HCT116 (cell line): ENCODE results near the gene TSPAN11. TPM values are rescaled to one million over a fixed set of nuclear protein-coding genes. Genes with fewer than 3 reads are reported as not detected.

Experiments used
- ATAC-seq: fragments of 200-7000 bp; cut with Tn5 transposase; 2 replicates; pipeline ENCODE4 v1.9.1; 2020; ENCODE audit warnings: mild to moderate bottlenecking, moderate library complexity
- BruUV-seq: library from RNA; stranded (reverse); fragments of 400-500 nt; replicated peaks from 2 replicates; lab custom pipeline; 2021; lab: Mats Ljungman, UMichigan
- CTCF ChIA-PET: fragments of 300-600 bp; sonication (Branson Sonifier 250); formaldehyde crosslinking; loops from one replicate; lab custom pipeline; 2021; ENCODE audit warnings: antibody characterized with exemption; lab: Charles Lee
- POLR2A ChIA-PET: fragments of 300-600, 350-600 bp; sonication (Branson Sonifier 250); formaldehyde crosslinking; loops from one replicate; lab custom pipeline; 2021; ENCODE audit warnings: antibody characterized with exemption; lab: Charles Lee
- RAD21 ChIA-PET, 2 experiments: fragments of 300-600 bp; sonication (Branson Sonifier 250); formaldehyde crosslinking; loops; one replicate each; lab custom pipeline; 2023; ENCODE audit warnings: low total read pairs in 2 of 2; ENCODE audit not compliant: uncharacterized antibody in 2 of 2, unreplicated experiment in 2 of 2, low non-redundant PET in 1 of 2; lab: Charles Lee
- DNase-seq: peaks from one replicate; pipeline ENCODE4 v3.0.0-alpha.2; 2010; ENCODE audit warnings: low read depth, low spot score
- H2AFZ ChIP-seq: fragments of 200-600 bp; shearing (Covaris generic), sonication (generic); 2 replicates; pipeline ENCODE4 v1.6.1; 2017; ENCODE audit warnings: low read depth, mixed run types, mixed read lengths, antibody characterized with exemption, low read length; ENCODE audit not compliant: poor library complexity, severe bottlenecking
- H3K27ac ChIP-seq: 2 replicates; pipeline ENCODE4 v1.5.1; 2012; ENCODE audit warnings: low read depth, low read length
- H3K27me3 ChIP-seq: fragments of 200-600 bp; sonication (generic); 2 replicates; pipeline ENCODE4 v1.6.1; 2016; ENCODE audit warnings: mixed run types, low read length, mixed read lengths; ENCODE audit not compliant: insufficient read depth
- H3K36me3 ChIP-seq, 2 experiments: fragments of 200-500 bp in 1 of 2; fragments of 200-600 bp in 1 of 2; sonication (Bioruptor generic) in 1 of 2; sonication (generic) in 1 of 2; 2 replicates each; pipeline versions ENCODE4 v1.5.1 to v1.6.1; 2014 to 2016; ENCODE audit warnings: low read length in 2 of 2, inconsistent platforms in 1 of 2, mixed read lengths in 1 of 2, mixed run types in 1 of 2; ENCODE audit not compliant: insufficient read depth in 2 of 2, control insufficient read depth in 1 of 2
- H3K4me1 ChIP-seq, 2 experiments: fragments of 200-600 bp in 1 of 2; sonication (generic) in 1 of 2; 2 replicates each; pipeline versions ENCODE4 v1.5.1 to v1.6.1; 2012 to 2017; ENCODE audit warnings: low read length in 2 of 2, inconsistent platforms in 1 of 2, mild to moderate bottlenecking in 1 of 2, mixed read lengths in 1 of 2, mixed run types in 1 of 2, moderate library complexity in 1 of 2; ENCODE audit not compliant: insufficient read depth in 2 of 2, control insufficient read depth in 1 of 2
- H3K4me2 ChIP-seq: fragments of 200-600 bp; sonication (generic); 2 replicates; pipeline ENCODE4 v1.6.1; 2017; ENCODE audit warnings: mixed run types, low read length, mixed read lengths
- H3K4me3 ChIP-seq, 2 experiments: fragments of 200-600 bp in 1 of 2; sonication (generic) in 1 of 2; replicated peaks in 1 of 2; 2 replicates each; pipeline ENCODE4 v1.5.1; 2011 to 2016; ENCODE audit warnings: low read length in 2 of 2, control low read depth in 1 of 2, low read depth in 1 of 2, mild to moderate bottlenecking in 1 of 2, mixed read lengths in 1 of 2, mixed run types in 1 of 2
- H3K79me2 ChIP-seq: fragments of 200-600 bp; sonication (generic); 2 replicates; pipeline ENCODE4 v1.6.1; 2017; ENCODE audit warnings: mild to moderate bottlenecking, mixed run types, low read length, moderate library complexity, mixed read lengths; ENCODE audit not compliant: insufficient read depth
- H3K9ac ChIP-seq: fragments of 200-600 bp; sonication (generic); 2 replicates; pipeline ENCODE4 v1.6.1; 2016; ENCODE audit warnings: low read length, mixed read lengths
- H3K9me2 ChIP-seq: fragments of 200-600 bp; sonication (generic), shearing (Covaris generic); 2 replicates; pipeline ENCODE4 v1.6.1; 2017; ENCODE audit warnings: mixed run types, mild to moderate bottlenecking, moderate library complexity; ENCODE audit not compliant: insufficient read depth
- H3K9me3 ChIP-seq, 2 experiments: fragments of 200-500 bp in 1 of 2; fragments of 200-600 bp in 1 of 2; sonication (Bioruptor generic) in 1 of 2; sonication (generic) in 1 of 2; 2 replicates each; pipeline ENCODE4 v1.6.1; 2014 to 2017; ENCODE audit warnings: low read length in 2 of 2, mixed read lengths in 2 of 2, inconsistent platforms in 1 of 2, low read depth in 1 of 2, mild to moderate bottlenecking in 1 of 2, mixed run types in 1 of 2, moderate library complexity in 1 of 2; ENCODE audit not compliant: control insufficient read depth in 1 of 2, insufficient read depth in 1 of 2
- H4K20me1 ChIP-seq: fragments of 200-600 bp; sonication (generic), shearing (Covaris generic); 2 replicates; pipeline ENCODE4 v1.6.1; 2017; ENCODE audit warnings: mixed run types, mild to moderate bottlenecking, moderate library complexity; ENCODE audit not compliant: insufficient read depth
- CBX3 ChIP-seq: IDR thresholded peaks from 2 replicates; pipeline ENCODE4 v1.6.1; 2012; ENCODE audit warnings: low read depth
- CEBPB ChIP-seq: IDR thresholded peaks from 2 replicates; pipeline ENCODE4 v1.6.1; 2012; ENCODE audit warnings: low read depth
- CTCF ChIP-seq, 3 experiments: fragments of 200-600 bp in 1 of 3; sonication (generic) in 1 of 3; IDR thresholded peaks in 2 of 3; conservative IDR thresholded peaks in 1 of 3; 2 replicates each; pipeline ENCODE4 v1.5.1; 2012 to 2017; ENCODE audit warnings: low read depth in 2 of 3, low read length in 2 of 3, antibody characterized with exemption in 1 of 3, borderline replicate concordance in 1 of 3, control low read depth in 1 of 3, mild to moderate bottlenecking in 1 of 3, mixed read lengths in 1 of 3, mixed run types in 1 of 3, moderate library complexity in 1 of 3; ENCODE audit not compliant: insufficient read depth in 1 of 3
- EGR1 ChIP-seq: IDR thresholded peaks from 2 replicates; pipeline ENCODE4 v1.6.1; 2012; ENCODE audit warnings: low read depth
- FOSL1 ChIP-seq: IDR thresholded peaks from 2 replicates; pipeline ENCODE4 v1.6.1; 2012; ENCODE audit warnings: low read depth
- REST ChIP-seq: IDR thresholded peaks from 2 replicates; pipeline ENCODE4 v1.6.1; 2012; ENCODE audit warnings: low read depth
- SIN3A ChIP-seq: IDR thresholded peaks from 2 replicates; pipeline ENCODE4 v1.6.1; 2012; ENCODE audit warnings: low read depth
- SP1 ChIP-seq: IDR thresholded peaks from 2 replicates; pipeline ENCODE4 v1.6.1; 2012; ENCODE audit warnings: low read depth
- SRF ChIP-seq: IDR thresholded peaks from 2 replicates; pipeline ENCODE4 v1.6.1; 2012; ENCODE audit warnings: low read depth
- ZNF274 ChIP-seq: fragments of 200-500 bp; sonication (Bioruptor generic); IDR thresholded peaks from 2 replicates; pipeline ENCODE4 v1.6.1; 2014; ENCODE audit warnings: mild to moderate bottlenecking, low read depth, low read length, inconsistent platforms
- intact Hi-C: fragments of 100-400 bp; cut with micrococcal nuclease; formaldehyde crosslinking; loops from 2 replicates; pipeline ENCODE4 v1.10.0; 2022
- total RNA-seq: library from RNA; stranded (reverse); gene quantifications from one replicate; pipeline ENCODE4 v1.2.1, GENCODE V29; 2021; ENCODE audit not compliant: unreplicated experiment

Gene TSPAN11
- total RNA-seq, 1 experiment from 2014 or later: not detected

GRCh38 chr12:30973830-30974229 is 47.3 kb downstream of the TSPAN11 start:
- ChIA-PET RAD21 (interaction anchor here in 1 of 2 experiments (0.5 kb wide), 1 partner anchor 352 kb away, joined by 4 read pairs; the partner anchor contains the start of gene SINHCAF), POLR2A (no interaction called here), CTCF (no interaction called here)
- H3K79me2 ChIP-seq: no peaks in the 10 kb centered on the region
- H3K9me2 ChIP-seq: no peaks in the 10 kb centered on the region
- H4K20me1 ChIP-seq: no peaks in the 10 kb centered on the region
- H3K4me1 ChIP-seq: no peaks in the 10 kb centered on the region
- BruUV-seq: no TSS peak
- H3K9ac ChIP-seq: no peak overlapping the region
- TF ChIP-seq CTCF (IDR thresholded peaks at IDR 0.05 in 2 of 3, conservative IDR thresholded peaks at IDR 0.05 in 1 of 3; ENCODE audit: borderline replicate concordance in 1 of 3, insufficient read depth in 1 of 3, low read depth in 2 of 3, low read length in 2 of 3): no peak
- no peak for TF ChIP-seq CEBPB
- no peak for TF ChIP-seq CBX3
- TF ChIP-seq EGR1: no peak
- no peak for TF ChIP-seq FOSL1
- no peak overlapping the region for H3K27ac ChIP-seq
- intact Hi-C loops: no loop called here
- H2AFZ ChIP-seq: no peak overlapping the region
- peaks cover 32% of the 10 kb centered on the region; the same call in 1 of the 2 replicates for H3K27me3 ChIP-seq
- no peaks in the 10 kb centered on the region for H3K36me3 ChIP-seq
- no peaks in the 10 kb centered on the region for H3K9me3 ChIP-seq
- H3K4me2 ChIP-seq: no peak overlapping the region
- no peak for ATAC-seq
- H3K4me3 ChIP-seq: no peak overlapping the region
- no peak for DNase-seq

- Histone ChIP-seq H3K27me3 (peaks cover 25% of the 10 kb centered on the region; the same call in 1 of the 2 replicates), H3K4me2 (no peak overlapping the region), H3K9ac (no peak overlapping the region), H3K4me3 (no peak overlapping the region), H4K20me1 (no peaks in the 10 kb centered on the region), H3K79me2 (no peaks in the 10 kb centered on the region), H3K36me3 (no peaks in the 10 kb centered on the region), H3K9me2 (no peaks in the 10 kb centered on the region), H3K9me3 (no peaks in the 10 kb centered on the region), H3K27ac (no peak overlapping the region), H2AFZ (no peak overlapping the region), H3K4me1 (no peaks in the 10 kb centered on the region)
- ATAC-seq: no peak
- ChIA-PET RAD21 (no interaction called here), CTCF (interaction anchor here (1.5 kb wide), 1 partner anchor 11 kb away, joined by 4 read pairs; no protein-coding TSS in a partner anchor), POLR2A (no interaction called here)
- no peak for DNase-seq
- TF ChIP-seq SP1: no peak
- TF ChIP-seq ZNF274: no peak
- no peak for TF ChIP-seq REST
- TF ChIP-seq SRF: no peak
- no peak for TF ChIP-seq SIN3A
- intact Hi-C loops: no loop called here
- BruUV-seq: no TSS peak
Observed at GRCh38 chr12:30974746-30975500, 48.4 kb downstream of the TSPAN11 start.
